GM23338 (cell line): ENCODE measurements around the gene STXBP5L.

Experiments used
- CTCF ChIP-seq, 2 experiments: fragments of 200-600 bp in 1 of 2; sonication (generic) in 1 of 2; conservative IDR thresholded peaks; 2 replicates each; pipeline versions ENCODE4 v1.5.1 to v1.6.1; 2016 to 2017; ENCODE audit warnings: antibody characterized with exemption in 2 of 2, low read depth in 2 of 2, mild to moderate bottlenecking in 2 of 2, moderate library complexity in 1 of 2
- EZH2phosphoT487 ChIP-seq: fragments of 200-600 bp; sonication (generic); IDR thresholded peaks from one replicate; pipeline ENCODE4 v1.8.1; 2018; ENCODE audit warnings: antibody characterized with exemption; ENCODE audit not compliant: unreplicated experiment
- POLR2AphosphoS5 ChIP-seq: IDR thresholded peaks from 2 replicates; pipeline ENCODE4 v1.6.1; 2016; ENCODE audit warnings: antibody characterized with exemption, low read depth

- TF ChIP-seq CTCF (conservative IDR thresholded peaks at IDR 0.05; ENCODE audit: low read depth in 2 of 2): no peak
- no peak for TF ChIP-seq EZH2phosphoT487
- no peak for TF ChIP-seq POLR2AphosphoS5
Measured at GRCh38 chr3:121330118-121330517, 422.1 kb downstream of the STXBP5L start.
